UCSD-AML1 (cell line): ENCODE measurements around the gene VANGL2.
A peak's percentile ranks its signal among the peaks of the same experiment; 100 is the strongest.

Source experiments
- DNase-seq: peaks from one replicate; lab custom pipeline; 2025; ENCODE audit not compliant: unreplicated experiment; lab: John Stamatoyannopoulos, UW

VANGL2 gene

DNA sequence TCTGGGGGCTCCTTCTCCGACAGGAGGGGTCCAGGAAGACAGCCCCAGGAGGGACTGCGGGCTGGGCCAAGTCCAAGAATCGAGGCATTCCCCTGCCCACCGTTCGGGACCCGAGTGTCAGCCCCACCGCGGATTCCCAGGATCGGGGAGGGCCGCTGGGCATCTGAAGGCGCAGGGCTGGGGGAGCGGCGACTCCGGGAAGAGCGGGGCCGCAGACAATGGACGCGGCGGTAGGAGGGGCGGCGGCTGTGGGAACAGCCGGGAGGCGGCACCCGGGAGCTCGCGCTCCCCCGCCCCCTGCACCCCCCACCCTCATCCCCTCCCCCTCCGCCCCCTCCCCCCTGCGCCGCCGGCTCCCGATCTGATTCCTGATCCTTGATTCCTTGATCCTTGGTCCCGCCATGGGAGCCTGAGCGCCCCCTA lies at the start of gene VANGL2:
TSS of gene VANGL2 (plus strand) at position 342 of the 423 bp plus-strand sequence. CDS start 15,274 bp downstream, outside the sequence.
- DNase-seq: peak; percentile 26

DNA sequence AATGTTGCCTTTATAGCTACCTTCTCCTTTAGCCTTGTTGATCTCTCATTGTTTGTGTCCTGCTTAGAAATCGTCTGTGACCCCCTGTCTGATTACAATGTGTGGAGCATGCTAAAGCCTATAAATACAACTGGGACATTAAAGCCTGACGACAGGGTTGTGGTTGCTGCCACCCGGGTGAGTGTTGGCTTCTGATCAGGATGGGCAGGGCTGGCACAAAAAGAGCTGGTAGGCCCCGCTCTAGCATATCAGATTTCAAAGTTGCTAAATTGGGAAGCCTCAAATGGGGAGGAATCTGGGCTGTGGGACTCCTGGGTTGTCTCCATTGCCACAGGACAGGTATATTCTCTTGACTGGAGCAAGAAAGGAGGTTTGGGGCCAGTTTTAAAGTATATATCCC lies 48.7 kb upstream of the VANGL2 start:
- DNase-seq: no peak

DNA sequence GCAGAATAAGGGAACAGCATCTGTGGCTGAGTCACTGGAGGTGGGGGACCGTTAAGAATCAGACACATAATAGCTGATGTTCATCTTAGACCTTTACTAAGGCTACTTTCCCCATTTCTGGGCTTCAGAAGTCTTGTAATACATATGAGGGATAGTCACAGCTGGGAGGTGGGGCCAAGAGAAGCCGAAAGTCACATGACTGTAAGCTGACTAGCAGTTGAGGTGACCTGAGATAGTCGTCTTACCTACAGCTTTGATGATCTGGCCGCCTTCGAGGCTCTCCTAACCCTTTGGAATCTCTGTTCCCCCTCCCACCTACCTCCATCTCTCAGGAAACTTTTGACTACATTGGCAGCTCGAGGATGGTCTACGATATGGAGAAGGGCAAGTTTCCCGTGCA lies 47.8 kb upstream of the VANGL2 start:
- no peak for DNase-seq

DNA sequence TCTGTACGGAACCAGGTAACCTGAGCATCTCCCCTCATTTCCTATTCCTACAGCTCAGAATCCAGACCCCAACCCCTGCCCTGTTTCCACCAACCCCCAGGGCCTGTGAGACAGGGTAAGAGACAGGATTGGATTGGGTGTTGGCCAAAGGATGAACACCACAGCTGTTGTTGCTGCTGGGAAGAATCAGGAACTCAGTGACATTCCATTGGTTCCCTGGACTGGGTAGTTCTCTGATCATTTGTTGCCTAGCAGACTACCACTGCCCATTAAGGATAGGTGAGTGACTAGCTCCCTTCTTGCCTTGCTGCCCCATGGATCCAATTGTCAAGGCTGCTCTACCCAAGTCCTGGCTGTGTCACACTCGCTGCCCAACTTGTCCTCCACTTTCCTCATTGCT lies 47.1 kb upstream of the VANGL2 start:
- DNase-seq: no peak

DNA sequence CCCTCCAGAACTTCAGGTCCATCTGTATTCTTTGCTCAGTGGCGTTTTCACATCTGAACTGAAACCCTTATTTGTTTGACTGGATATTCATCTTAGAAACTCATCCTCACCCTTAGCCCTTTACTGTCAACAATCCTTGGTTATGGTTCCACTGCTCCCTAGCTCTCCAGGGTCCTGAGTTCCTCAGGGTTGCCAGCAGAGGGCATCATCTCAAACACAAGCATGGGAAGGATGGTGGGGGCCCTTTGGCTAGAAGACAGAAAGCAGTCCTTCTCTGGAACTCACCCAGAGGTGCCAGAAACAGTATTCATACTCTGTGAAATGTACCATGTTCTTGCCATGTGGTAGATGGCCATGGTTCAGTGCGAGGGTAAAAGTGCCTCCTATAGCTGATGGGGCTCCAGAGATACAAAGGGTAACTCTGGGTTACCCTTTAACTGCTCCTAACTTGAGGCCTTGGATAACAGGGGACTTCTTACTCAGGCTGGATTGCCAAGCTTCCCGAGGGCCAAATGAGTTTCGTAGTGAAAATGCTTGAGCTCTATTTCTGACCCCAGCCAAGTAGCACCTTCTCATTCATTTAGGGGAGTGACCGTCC lies 45.9 kb upstream of the VANGL2 start:
- DNase-seq: no peak

DNA sequence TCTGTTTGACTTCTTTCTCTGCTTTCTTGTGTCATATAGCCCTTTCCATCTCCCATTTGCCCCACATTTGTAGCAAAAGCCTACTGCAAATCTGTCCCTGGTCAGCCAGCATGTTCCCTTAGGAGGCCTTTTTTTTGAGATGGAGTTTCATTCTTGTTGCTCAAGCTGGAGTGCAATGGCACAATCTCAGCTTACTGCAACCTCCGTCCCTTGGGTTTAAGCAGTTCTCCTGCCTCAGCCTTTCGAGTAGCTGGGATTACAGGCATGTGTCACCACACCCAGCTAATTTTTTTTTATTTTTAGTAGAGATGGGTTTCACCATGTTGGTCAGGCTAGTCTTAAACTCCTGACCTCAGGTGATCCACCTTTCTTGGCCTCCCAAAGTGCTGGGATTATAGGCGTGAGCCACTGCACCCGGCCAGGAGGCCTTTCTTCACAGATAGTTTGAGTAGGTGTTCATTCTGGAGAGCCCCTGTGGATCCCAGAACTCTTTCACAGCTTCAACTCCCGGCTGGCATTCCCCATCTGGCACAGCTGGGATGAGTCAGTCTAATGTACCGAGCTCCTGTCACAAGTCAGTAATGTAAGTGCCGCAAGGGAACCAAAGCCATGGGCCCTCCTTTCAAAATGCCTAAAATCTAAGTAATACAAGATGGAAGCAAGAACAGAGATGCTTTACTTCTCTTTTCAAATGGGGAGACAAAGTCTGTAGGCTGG lies 42.9 kb upstream of the VANGL2 start:
- no peak for DNase-seq

DNA sequence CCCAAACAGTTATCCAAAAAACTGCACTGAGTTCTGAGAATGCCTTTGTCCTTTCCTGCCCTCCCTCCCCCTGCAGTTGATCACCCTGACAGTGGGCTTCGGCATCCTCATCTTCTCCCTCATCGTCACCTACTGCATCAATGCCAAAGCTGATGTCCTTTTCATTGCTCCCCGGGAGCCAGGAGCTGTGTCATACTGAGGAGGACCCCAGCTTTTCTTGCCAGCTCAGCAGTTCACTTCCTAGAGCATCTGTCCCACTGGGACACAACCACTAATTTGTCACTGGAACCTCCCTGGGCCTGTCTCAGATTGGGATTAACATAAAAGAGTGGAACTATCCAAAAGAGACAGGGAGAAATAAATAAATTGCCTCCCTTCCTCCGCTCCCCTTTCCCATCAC lies 42.3 kb upstream of the VANGL2 start:
- DNase-seq: no peak

DNA sequence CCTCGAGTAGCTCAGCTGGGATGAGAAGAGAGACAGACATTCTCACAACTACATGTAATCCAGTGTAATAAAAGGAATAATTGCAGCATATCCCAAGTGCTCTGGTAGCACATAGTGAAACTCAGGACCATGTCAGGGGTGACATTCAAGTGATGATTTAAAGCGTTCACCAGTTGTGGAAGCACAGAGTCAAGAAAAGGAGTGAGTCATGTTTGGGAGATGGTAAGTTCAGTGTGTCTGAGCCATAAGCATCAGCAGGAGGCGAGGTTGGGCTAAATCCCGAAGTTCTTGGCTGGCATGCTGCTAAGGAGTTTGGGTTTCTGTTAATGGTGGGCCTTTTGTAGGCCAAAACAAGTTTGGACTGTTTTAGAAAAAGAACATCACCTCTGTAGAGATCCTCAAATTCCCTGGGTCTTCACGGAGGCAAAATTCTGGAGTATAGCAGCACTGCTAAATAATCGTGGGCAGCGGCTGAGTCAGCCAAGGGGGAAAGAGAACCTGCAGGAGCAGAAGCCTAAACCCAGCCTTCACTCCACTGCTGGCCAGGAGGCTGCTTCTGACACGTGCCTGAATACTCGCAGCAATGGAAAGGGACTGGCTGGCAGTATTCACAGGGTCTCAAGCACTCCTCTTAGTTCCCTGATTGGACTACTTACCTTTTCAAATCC lies 40.7 kb upstream of the VANGL2 start:
- no peak for DNase-seq

DNA sequence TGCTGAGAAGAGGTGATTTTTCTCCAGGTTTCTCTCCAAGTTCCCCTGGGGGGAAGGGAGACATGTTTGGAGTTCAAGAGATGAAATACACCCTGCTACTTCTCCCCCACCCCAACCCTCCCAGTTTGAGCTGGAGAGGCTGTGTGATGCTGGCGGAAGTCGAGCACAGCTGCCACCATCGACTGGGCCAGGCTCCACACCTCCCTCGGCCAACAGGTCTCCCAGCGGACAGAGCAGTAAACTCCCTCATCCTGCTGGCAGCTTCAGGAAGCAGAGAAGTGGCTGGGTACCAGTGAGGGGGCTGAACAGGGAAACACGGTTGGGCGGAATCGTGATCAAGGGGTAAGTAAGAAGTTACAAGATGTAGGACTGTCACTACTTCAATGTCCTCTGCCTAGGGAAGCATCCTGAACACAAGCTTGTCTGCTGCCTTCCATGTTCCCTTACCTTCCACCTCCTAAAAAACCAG lies 40.1 kb upstream of the VANGL2 start:
- DNase-seq: no peak

DNA sequence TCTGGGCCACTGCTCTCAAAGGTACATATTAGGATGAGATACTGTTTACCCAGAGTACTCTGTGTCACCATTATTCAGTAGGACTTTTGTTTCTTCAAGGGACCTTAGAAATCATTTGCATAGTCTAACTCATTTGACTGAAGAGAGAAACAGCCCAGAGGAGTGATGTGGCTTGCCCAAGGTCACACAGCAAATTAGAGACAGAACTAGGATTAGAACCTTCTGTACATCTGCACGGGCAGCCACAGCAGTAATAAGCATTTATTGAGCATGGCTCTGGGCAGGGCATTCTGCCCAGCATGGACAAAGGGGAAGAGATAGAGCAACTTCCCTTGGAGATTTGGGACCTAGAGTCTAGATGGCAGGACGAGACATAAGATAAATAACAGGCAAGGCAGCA lies 39.2 kb upstream of the VANGL2 start:
- no peak for DNase-seq

DNA sequence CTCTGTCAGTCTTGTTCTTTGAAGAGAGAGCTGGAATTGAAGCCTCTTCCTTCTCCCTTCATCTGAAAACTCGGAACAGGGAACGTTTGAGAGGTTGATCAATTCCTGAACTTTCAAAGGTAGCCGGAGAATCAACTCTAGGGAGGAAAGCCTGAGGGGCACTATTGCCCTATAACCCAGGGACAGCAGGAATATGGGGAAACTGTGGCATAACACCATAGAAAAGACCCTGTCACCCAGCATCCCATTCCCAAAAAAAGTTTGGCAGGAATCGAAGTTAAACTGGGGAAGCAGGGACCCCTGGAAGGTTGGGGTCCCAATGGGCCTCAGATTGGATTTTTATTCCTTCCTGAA lies 38.6 kb upstream of the VANGL2 start:
- no peak for DNase-seq

DNA sequence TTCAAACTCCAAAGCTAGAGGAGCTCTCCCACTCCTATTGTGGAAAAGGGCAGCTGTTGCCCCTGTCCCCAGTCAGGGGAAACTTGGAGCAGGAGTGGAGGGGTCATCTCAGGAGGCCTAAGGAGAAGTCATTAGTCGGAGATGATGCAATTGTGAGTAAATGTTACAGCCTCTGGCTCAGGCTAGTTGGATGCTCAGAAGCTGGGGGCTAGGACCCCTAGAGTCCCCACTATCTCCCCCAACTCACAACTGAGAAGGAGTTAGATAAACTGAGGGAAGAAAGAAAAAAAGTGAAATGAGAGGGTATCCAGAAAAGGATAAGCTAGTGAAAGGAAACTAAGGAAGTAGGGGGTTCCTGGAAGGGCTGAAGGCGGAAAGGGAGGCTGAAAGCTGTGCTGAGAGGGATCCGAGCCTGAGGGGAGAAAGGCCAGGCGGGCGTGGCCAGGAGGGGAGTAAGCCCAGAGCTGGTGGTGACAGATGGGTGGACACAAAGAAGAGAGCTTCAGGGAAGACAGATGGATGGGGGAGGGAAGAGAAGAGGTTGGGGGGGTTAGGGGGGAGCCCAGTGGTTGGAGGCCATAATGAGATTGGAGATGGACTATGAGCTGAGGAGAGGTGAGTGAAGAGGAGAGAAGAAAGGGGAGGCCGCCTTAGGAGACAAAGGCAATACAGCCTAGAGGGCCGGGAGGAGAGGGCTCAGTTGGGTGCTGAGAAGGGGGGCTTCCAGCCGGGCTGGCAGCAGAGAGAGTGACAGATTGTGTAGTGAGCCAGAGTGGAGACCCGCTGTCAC lies 38.0 kb upstream of the VANGL2 start:
- no peak for DNase-seq

DNA sequence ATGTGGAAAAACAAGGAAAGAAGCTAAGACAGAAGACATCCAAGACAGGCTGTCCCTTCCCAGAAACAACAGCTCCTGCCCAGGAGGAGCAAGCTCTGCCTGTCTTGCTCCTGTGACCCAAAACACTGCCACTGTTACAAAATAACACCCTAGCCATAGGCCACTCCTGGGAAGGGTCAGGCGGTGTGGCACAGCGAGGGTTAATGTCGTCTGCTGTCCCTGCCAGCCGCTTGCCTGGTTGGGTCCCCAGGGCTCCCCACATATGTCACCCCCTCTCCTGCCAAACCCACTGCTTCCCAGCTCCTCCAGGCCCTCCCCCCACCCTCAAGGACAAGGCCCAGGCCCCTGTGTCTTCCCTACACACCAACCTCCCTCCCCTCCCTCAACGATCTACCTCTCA lies 37.4 kb upstream of the VANGL2 start:
- DNase-seq: no peak

DNA sequence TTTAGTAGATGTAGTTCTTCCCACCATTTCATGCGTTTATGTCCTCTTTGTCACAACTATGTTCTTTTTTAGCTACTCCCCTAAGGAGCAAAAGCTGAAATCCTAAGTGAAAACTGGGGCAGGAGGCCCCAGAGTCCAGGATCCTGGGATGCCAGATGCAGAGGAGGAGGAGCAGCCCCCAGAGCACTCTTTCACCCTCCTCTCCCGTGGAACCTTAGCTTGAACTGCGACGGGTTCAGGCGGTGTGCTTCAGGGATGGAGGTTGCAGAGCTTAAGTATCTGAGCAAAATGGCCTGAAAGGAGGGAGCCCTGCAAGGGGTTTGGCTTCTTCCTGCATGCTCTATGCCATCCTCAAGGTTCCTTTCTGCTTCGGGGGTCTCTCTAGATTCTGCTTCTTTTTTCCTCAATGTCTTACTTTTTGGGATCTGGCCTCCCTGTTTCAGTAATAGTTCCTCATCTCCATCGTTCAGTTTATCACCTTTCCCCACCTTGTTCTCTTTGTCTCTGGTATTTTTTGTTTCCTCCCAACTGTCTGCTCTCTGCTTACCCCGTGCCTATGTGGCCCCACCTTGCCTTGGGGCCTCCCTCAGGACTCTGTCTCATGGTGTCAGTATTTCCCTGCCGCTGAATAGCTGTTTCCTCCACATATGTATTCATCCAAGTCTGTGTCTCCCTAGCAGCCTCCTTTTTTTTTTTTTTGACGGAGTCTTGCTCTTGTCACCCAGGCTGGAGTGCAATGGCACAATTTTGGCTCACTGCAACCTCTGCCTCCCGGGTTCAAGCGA lies 36.2 kb upstream of the VANGL2 start:
- DNase-seq: no peak

DNA sequence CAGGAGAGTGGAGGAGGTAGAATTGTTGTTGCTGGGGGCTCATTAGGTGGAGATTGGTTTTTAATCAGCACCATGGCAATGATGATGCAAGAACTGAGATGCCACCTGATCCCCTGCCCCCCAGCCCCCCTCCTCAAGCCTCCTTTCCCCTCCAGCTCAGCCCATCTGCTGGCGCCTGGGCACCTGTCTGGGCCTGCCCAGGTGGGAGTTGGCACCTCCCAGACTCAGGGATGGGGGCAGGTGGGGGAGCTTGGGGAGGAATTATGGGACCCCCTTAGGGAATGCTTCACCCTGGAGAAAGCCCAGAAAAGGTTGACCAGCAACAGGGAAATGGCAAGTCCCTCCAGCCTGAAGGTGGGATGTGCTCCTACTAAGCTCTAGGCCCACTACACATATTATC lies 35.0 kb upstream of the VANGL2 start:
- DNase-seq: no peak

DNA sequence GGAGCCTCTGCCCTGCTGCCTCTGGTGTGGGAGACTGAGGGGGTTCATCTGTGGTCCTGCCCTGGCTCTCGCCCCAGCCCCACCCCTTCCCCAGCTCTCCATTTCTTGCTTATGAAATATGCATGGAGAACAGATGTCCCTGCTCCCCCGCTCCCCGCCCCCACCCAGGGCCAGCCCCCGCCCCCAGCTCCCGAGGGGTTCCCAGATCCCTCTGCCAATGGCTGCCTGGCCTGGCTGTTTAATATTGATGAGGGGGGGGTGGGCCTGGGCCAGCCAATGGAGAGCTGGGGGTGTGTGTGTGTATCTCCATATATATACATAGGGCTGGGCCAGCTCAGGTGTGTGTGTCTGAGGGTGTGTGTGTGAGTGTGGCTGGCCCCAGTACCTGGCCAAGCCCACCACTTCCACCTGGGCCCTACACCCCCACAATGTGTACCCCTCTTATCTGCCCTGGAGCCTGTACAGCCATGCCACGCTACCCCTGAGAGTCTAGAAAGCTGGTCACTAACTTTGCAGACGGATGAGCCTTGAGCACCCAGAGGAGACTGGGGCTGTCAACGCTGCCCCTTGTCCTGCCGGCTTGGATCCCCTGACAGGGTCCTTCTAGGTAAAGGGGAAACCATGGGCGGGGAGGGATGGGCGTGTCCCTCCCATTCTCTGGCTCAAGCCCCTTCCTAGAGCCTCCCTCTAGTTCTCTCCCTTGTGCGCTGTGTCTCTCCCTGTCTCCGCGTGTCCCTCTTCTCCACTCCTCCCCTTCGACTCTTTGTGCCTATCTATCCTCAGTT lies 33.4 kb upstream of the VANGL2 start, which contains the start of gene NHLH1:
TSS of gene NHLH1 (plus strand) at position 341 of the 785 bp plus-strand sequence. CDS start 3,661 bp downstream, outside the sequence.
- DNase-seq: no peak

DNA sequence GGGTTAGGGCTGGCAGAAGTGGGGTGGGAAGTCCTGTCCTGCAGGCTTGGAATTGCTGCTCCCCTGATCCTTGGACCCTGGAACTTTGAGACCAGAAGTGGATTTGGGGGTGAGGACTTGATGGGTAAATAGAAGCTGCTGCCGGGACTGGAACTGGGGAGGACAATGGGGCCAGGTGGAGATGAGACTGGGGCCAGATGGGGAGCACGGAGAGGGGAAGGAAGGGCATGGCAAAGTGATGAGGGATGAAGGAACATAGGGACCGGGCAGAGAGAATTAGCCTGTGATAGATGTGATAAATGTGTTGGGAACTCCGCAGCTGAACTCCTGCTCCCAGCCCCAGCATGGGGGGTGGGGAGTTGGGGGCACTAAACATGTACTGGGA lies 32.9 kb upstream of the VANGL2 start:
- DNase-seq: no peak

DNA sequence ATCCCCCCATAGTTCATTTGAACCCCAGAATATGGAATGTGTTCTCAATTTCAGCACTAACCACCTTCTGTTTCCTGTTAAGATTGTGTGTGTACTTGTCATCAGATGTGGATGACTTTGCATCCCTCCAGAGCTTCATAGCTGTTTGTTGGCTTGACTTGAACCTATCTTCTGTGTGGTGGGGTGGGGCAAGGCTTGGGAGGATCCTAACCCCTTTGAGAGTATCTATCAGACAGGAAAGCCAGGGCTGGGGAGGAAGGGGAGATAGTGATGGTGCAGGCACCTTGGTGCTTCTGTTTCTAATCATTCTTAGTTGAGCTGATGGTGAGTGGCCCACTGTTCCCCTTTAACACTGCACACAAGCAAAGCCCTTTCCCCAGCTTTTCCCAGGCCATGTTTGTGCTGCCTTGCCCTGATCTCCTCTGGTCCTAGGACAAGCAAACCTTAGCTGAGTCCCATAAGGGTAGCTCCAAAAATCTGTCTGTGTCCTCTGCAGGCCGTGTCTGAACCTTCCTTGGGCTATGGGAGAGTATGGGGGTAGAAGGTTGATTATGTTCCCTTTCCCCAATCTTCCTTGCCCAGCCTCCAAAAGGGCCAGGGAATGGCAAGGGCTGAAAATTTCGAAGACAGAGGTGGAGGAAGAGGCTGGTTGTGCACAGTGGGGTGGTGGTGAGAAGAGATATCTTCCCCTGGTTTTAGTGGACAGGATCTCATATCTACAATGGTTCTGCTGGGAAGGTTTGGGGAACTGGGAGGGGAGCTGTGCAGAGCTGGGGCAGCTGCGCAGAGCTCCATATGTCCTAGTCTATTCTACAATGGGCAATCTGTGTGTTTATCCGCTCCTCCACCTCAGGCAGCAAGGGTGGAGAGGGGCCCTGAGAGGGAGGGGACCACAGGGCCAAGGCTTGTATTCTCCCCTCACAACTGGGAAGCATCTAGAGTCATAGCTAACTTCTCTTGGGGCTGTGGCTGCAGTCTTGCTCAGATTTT lies 32.1 kb upstream of the VANGL2 start:
- DNase-seq: no peak

DNA sequence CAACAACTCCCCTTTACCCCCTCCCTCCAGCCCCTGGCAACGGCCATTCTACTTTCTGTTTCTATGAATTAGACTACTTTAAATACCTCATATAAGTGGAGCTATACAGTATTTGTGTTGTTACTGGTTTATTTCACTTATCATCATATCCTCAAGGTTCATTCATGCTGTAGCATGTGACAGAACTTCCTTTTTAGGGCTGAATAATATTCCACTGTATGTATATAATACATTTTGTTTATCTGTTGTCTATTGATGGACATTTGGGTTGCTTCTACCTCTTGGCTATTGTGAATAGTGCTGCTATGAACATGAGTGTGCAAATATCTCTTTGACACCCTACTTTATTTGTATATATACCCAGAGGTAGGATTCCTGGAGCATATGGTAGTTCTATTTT lies 31.3 kb upstream of the VANGL2 start:
- DNase-seq: no peak
